Lower lobe of right lung (tissue), 2 donors: ENCODE results near the gene MYL3. TPM values are rescaled to one million over a fixed set of nuclear protein-coding genes. Genes with fewer than 3 reads are reported as not detected.

Source experiments
- ATAC-seq, 2 donors: fragments of 200-7000 bp; cut with Tn5 transposase; one replicate each; pipeline ENCODE4 v1.9.1; 2020 to 2022; ENCODE audit warnings: mild to moderate bottlenecking in 2 of 2, moderate library complexity in 2 of 2
- DNase-seq: peaks from one replicate; pipeline ENCODE4 v3.0.0-alpha.2; 2020
- H3K27ac ChIP-seq: fragments of 200-600 bp; one replicate; pipeline ENCODE4 v1.8.0; 2022
- H3K27me3 ChIP-seq: fragments of 200-600 bp; one replicate; pipeline ENCODE4 v1.8.0; 2022; ENCODE audit warnings: low read depth
- H3K36me3 ChIP-seq: fragments of 200-600 bp; one replicate; pipeline ENCODE4 v1.8.0; 2022; ENCODE audit warnings: mild to moderate bottlenecking
- H3K4me1 ChIP-seq: fragments of 200-600 bp; one replicate; pipeline ENCODE4 v1.8.0; 2022
- H3K4me3 ChIP-seq: fragments of 200-600 bp; one replicate; pipeline ENCODE4 v1.8.0; 2022; ENCODE audit warnings: mild to moderate bottlenecking
- H3K9me3 ChIP-seq: fragments of 200-600 bp; one replicate; pipeline ENCODE4 v1.8.0; 2022
- CTCF ChIP-seq: fragments of 200-600 bp; IDR thresholded peaks from one replicate; pipeline ENCODE4 v1.8.0; 2022; ENCODE audit warnings: antibody characterized with exemption, mild to moderate bottlenecking
- intact Hi-C: fragments of 100-400 bp; cut with DNase I; formaldehyde crosslinking; loops from one replicate; pipeline ENCODE4 v1.11.0; 2022
- total RNA-seq: library from RNA; stranded (reverse); fragmentation: NEBNext Ultra II Directional; extraction: Animal tissue kit (Norgen Biotek cat#: 25700); gene quantifications from one replicate; pipeline ENCODE4 v1.2.1, GENCODE V29; 2021
- donor health status: DM: no; HTN: yes; CAD: no; lungs with severe emphysema.

MYL3 gene
- total RNA-seq, 1 donor from 2014 or later = 2.0 TPM

- no peak for DNase-seq
- no peak for TF ChIP-seq CTCF
- no peaks in the 10 kb centered on the region for H3K27me3 ChIP-seq
- H3K36me3 ChIP-seq = no peaks in the 10 kb centered on the region
- H3K27ac ChIP-seq = no peak overlapping the region
- no peaks in the 10 kb centered on the region for H3K4me1 ChIP-seq
- no peak for ATAC-seq
- no peak overlapping the region for H3K4me3 ChIP-seq
- intact Hi-C loops = no loop called here
- H3K9me3 ChIP-seq = no peaks in the 10 kb centered on the region
These were observed 31.4 kb downstream of the MYL3 start for GRCh38 chr3:46831841-46832240.

GRCh38 chr3:46831316-46831715 is 31.9 kb downstream of the MYL3 start:
- no peak for ATAC-seq
- Histone ChIP-seq H3K4me1 (no peaks in the 10 kb centered on the region), H3K36me3 (no peaks in the 10 kb centered on the region), H3K27me3 (no peaks in the 10 kb centered on the region), H3K9me3 (no peaks in the 10 kb centered on the region), H3K27ac (no peak overlapping the region), H3K4me3 (no peak overlapping the region)
- no peak for DNase-seq
- intact Hi-C loops = no loop called here
- no peak for TF ChIP-seq CTCF

GRCh38 chr3:46830801-46831200 is 32.4 kb downstream of the MYL3 start:
- DNase-seq = no peak
- no peaks in the 10 kb centered on the region for H3K27me3 ChIP-seq
- ATAC-seq = no peak
- intact Hi-C loops = no loop called here
- no peaks in the 10 kb centered on the region for H3K36me3 ChIP-seq
- TF ChIP-seq CTCF = no peak
- H3K27ac ChIP-seq = no peak overlapping the region
- no peaks in the 10 kb centered on the region for H3K4me1 ChIP-seq
- no peaks in the 10 kb centered on the region for H3K9me3 ChIP-seq
- no peak overlapping the region for H3K4me3 ChIP-seq

GRCh38 chr3:46829699-46830208 is 33.5 kb downstream of the MYL3 start:
- ATAC-seq (no peak), DNase-seq (no peak)
- Histone ChIP-seq H3K4me1 (no peaks in the 10 kb centered on the region), H3K9me3 (no peaks in the 10 kb centered on the region), H3K36me3 (no peaks in the 10 kb centered on the region), H3K27ac (no peak overlapping the region), H3K4me3 (no peak overlapping the region), H3K27me3 (no peaks in the 10 kb centered on the region)
- intact Hi-C loops = no loop called here
- TF ChIP-seq CTCF = no peak

- Histone ChIP-seq H3K27me3 (no peaks in the 10 kb centered on the region), H3K36me3 (no peaks in the 10 kb centered on the region), H3K4me3 (no peak overlapping the region), H3K27ac (no peak overlapping the region), H3K4me1 (no peaks in the 10 kb centered on the region), H3K9me3 (no peaks in the 10 kb centered on the region)
- intact Hi-C loops = no loop called here
- ATAC-seq (no peak), DNase-seq (no peak)
- no peak for TF ChIP-seq CTCF
These were observed 37.8 kb downstream of the MYL3 start for GRCh38 chr3:46825450-46825849.
